CD4-positive, alpha-beta T cell treated with Interleukin-15 for 1 hour (primary cell): ENCODE measurements around the gene ADH5.
"Not testable (repeated sequence)": the region's sequence is repeated elsewhere in the genome, so short reads cannot be mapped to it uniquely, and the experiment has no call there.

ENCODE experiments used
- DNase-seq: peaks from one replicate; pipeline ENCODE4 v3.0.0-alpha.2; 2020

The ADH5 gene

GRCh38 chr4:99082192-99082591, 6.4 kb downstream of the ADH5 start:
- no peak for DNase-seq

DNA sequence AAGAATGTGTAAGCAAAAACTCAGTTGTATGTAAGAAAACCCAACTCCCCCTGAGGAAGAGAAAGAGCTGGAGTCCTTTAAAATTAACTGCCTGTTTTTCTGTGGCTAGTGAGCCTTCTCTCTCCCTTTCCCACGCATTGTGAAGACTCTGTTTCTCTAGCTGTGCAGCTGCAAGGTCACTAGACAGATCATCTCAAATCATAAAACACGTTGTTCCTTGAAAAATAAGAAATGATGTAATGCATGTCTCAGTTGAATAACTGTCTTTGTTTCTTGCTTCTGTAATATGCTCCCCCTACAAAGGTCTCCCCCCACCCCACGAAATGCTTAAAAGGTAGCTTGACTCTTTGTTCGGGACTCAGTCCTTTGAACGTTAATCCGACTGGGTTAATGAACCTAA, 7.7 kb downstream of the ADH5 start:
- DNase-seq: not testable (repeated sequence)

GRCh38 chr4:99079625-99080295, 8.8 kb downstream of the ADH5 start:
- no peak for DNase-seq

- DNase-seq: no peak
Observed at GRCh38 chr4:99078931-99079624, 9.5 kb downstream of the ADH5 start.

- no peak for DNase-seq
Observed at GRCh38 chr4:99078336-99078735, 10.3 kb downstream of the ADH5 start.

- DNase-seq: no peak
Observed at GRCh38 chr4:99077177-99077576, 11.4 kb downstream of the ADH5 start.

DNA sequence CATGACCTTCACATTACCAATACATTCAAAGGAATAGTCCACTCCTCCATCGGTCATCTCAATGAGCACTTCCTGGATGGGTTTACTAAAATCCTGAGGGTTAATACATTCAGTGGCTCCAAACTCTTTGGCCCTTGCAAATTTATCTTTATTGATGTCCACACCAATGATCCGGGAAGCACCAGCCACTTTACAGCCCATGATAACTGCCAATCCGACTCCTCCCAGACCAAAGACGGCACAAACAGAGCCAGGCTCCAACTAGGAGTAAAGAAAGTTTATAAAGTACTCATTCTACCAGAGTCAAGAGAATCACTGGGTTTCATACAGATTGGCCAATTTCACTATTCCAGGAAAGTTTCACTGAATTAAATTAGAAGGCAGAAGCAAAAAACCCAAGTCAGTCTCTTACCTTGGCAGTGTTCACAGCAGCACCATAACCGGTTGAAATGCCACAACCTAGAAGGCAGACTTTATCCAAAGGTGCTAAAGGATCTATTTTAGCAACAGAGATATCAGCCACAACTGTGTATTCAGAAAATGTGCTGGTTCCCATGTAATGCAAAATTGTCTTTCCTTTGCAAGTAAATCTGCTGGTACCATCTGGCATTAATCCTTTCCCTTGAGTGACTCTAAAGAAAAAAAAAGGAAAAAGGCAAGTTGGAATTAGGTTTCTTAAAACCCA, 12.2 kb downstream of the ADH5 start:
- DNase-seq: no peak

DNA sequence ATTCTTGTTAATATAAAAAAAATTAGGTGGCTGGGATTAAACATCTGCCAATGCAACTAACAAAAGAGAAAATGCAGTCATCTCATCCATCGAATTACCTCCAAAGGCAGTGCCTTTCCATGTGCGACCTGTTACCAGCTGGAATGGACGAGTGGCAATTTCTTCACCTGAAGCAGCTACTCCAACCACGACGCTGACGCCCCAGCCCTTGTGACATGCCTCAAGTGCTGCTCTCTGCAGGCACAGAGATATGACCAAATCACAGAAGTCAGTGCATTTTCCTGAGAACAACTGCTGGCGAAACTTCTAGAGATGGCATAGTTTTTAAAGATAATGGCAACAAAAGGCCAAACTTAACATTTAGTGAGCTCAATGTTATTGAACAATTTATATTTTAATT, 13.8 kb downstream of the ADH5 start:
- no peak for DNase-seq

DNA sequence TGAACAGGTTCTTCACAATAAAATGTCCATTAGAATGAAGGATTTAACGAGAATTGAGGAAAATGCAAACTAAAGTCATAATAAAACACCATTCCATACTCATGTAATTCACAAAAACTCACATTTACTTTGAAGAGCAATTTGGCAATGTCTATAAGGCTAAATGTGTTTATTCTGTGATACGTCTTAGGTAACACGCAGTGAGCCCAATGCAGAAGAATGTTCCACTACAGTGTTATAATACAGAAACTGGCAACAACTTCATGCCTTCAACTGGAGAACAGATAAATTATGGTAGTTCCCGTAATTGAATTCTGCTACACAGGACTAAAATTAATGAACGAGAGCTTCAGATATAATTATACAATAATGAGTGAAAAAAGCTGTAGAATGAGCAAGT, 17.4 kb downstream of the ADH5 start:
- DNase-seq: no peak

DNA sequence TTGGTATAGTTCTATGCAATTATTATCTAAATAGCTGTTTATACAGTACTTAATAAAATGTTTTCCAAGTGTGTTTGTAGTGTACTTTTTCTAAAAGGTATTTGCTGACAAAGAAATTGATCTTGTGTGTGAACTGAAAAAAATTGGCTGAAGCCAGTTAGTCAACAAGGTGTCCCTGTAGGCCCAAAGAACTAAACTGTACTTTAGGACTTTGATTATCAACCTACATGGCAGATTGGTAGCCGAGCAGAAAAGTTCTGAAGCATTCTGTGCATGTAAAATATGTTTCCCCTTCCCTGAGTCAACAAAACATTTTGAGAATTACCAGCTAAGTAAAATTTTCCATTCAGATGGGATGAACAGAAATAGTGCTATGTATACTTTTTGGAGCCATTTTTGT, 21.0 kb downstream of the ADH5 start:
- no peak for DNase-seq

- DNase-seq: not testable (repeated sequence)
Observed at GRCh38 chr4:99065521-99065920, 23.1 kb downstream of the ADH5 start.

DNA sequence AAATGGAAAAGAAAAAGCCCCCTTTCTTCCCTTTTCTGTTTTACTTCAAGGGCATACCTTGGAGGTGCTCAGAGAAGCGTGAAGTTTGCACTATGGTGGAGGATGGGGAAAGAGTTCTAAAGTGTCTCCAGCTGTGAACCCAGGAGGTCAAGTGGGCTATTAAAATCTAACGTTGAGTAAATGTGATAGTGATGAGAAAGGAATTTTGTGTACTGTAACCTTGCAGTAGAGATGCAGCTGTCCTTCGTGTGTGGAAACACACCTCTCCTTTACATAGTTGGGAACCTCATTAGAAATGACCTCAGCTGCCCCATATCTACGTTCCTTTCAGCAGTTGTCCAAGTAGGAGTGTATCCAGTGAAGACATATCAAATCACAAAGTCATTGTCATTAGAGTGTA, 26.5 kb downstream of the ADH5 start:
- DNase-seq: no peak

DNA sequence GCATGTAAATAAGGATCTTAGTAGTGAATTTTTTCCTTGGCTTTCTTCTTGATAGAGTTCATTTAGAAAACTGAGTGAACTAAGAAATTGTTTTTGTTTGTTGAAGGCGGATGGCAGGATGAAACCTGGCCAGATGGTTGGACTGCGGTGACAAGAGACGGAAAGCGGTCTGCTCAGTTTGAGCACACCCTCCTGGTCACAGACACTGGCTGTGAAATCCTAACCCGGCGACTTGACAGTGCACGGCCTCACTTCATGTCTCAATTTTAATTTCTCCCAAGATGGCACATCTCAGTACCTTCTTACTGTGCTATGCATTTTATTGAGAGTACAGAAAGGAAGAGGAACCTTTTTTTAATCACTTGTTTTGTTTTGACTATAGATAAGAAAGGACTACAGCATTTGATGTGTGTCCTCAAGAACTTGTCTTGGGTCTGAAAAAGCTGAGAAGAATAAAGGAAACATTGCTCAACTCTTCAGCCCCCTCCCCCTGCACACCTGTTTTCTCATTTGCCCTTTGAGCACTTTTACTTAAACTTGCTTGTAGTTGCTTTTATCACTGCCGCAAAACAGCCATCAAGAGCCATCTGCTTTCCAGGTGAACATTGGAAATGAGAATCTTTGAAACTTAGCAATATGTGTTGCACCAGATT, 27.4 kb downstream of the ADH5 start:
- no peak for DNase-seq

GRCh38 chr4:99059550-99059949, 29.0 kb downstream of the ADH5 start:
- no peak for DNase-seq

- no peak for DNase-seq
Observed at GRCh38 chr4:99058228-99058627, 30.4 kb downstream of the ADH5 start.

DNA sequence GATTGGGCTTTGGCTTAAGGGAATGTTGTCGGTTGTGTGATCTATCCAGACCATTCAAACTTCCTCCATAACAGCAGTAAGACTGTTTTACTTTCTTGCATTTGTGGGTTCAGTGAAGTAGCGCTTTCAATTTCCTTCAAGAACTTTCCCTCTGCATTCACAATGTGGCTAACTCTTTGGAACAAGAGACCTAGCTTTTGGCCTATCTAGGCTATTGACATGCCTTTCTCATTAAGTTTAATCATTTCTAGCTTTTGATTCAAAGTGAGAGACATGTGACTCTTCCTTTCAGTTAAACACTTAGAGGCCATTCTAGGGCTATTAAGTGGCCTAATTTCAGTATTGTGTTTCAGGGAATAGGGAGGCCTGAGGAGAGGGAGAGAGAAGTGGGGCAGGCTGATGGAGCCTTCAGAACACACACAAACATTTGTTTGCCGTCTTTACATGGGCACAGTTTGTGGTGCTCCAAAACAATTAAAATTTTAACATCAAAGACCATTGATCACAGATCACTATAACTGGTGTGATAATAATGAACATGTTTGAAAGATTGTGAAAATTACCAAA, 34.1 kb downstream of the ADH5 start:
- no peak for DNase-seq

DNA sequence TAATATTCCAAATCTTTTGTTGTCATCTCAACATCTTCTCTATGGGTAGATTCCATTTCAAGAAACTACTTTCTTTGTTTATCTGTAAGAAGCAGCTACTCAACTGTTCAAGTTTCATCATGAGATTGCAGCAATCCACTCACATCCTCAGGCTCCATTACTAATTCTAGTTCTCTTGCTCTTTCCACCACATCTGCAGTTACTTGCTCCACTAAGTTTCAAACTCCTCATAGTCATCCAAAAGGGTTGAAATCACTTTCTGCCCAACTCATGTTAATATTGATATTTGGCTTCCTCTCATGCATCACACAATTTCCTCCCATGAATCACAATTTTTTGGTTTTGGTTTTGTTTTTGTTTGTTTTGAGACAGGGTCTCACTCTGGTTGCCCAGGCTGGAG, 35.7 kb downstream of the ADH5 start:
- DNase-seq: no peak

DNA sequence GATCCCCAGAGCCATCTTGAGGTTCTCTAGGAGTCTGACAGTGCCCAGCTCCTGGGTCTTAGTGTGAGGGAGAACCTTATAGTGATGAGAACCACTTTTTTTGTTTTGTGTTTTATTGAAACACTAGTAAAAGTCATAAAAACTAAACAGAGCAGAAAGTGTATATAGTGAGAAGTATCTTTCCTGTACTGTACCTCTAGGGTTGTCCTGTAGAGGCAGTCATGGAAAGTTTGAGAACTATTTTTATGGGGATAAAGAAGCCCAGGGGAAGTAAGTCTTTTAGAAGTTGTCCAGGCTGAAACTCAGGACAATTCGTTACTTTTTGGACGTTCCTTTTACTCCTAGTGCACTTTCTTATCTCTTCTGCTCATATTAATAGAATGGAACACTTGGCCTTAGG, 40.9 kb downstream of the ADH5 start:
- no peak for DNase-seq

DNA sequence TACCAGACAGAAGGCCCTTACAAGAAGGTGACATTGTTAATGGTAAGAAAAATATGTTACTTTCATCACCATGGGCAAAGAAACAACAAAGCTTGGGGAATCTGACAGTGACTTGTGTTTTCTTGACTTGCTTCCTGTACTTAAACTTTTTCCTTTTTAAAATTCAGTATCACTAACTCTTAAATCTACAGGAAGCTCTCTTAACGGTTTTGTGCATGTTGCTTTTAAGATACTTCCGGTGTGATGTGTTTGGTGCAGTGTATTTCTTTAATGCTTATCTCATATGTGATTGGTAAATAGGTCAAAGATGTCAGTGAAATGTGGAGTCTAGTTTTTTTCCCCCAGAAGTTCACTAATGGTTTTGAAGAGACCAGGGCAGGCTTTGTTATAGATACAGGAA, 45.2 kb downstream of the ADH5 start:
- DNase-seq: no peak

- DNase-seq: no peak
Observed at GRCh38 chr4:99038213-99038612, 50.4 kb downstream of the ADH5 start.

DNA sequence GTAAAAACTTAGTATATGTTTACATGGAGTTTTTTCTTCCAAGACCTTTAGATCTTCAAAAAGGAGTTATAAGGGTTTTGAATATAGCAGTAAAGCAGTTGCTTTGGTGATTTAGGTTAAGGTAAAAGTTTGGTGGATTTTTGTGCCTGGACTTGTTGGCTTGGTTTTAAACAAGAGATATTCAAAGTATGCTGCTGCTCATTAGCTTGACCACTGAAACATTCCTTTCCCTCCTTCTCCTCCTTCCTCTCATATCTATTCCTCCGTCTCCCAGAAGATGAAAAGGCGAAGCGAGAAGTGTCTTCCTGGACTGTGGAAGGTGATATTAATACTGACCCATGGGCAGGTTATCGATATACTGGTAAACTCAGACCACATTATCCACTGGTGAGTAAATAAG, 54.6 kb downstream of the ADH5 start:
- DNase-seq: no peak

GRCh38 chr4:99029852-99030251, 58.7 kb downstream of the ADH5 start:
- no peak for DNase-seq

DNA sequence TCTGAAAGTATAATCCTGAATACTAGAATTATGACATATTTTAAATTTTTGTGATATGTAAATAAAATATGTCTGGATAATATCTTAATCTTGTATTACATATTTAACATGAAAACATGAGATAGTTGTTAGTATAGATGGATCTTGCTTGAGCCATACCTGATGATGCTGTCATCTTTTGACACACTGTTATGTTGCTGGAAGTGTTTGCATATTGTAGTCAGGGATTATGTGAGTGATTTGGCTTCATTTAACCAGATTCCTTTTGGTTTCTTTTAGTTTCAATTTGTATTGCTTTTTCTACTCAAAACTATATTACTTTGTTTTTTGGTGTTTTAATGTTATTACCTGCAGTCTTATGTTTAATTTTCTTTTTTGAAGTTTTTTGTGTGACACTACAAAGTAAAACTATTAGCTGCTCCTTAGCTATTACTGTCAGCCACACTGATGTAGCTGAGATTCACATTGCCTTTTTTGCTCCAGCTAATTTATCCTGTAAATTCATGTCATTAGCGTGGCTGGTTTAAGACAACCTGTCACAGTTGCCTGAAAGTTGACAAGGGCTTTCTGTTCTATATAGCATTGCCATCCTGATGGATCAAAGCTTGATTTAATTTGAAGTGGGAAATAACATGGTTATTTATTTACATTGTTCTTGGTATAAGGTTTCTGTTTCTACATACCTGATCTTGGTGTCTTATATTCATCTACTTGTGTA, 59.4 kb downstream of the ADH5 start:
- no peak for DNase-seq
